NOMO-1 treated with dmso at 0.1 percent for 144 hours (cell line): Measurements from ENCODE around the gene FMO5.

Source experiments
- DNase-seq: peaks from one replicate; lab custom pipeline; 2025; ENCODE audit not compliant: unreplicated experiment; lab: John Stamatoyannopoulos, UW

The FMO5 gene

DNA sequence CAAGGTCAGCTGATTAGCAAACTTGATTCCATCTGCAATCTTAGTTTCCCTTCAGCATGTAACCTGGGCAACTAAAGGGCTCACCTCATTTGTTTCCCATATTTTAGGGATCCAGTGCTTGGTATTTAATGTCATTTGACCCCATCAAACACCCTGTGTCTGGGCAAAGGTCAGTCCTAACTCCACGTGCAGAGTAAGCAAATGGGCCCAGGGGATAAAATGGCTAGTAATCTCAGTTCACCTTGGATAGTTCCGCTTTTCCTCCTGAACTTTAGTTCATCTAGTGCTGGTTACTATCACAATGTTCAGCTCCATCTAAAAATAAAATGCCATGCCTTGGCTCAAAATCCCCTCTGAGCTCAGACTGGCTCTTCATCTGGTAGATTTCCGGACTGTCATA, 72.4 kb downstream of the FMO5 start:
- DNase-seq: no peak

DNA sequence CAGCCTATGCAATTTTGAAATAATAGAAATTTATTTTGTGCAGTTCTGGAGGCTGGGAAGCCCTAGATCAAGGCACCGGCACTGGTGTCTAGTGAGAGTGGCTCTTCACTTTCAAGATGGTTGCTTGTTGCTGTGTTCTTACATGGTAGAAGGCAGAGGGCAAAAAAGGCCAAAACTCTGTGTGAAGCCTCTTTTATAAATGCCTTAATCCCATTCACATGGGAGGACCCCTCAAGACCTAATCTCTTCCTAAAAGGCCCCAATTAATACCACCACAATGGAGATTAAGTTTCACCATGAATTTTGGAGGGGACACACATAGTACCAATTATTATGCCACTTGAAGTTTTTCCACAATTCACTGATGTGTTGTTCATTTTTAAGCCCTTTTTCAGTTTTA, 73.9 kb downstream of the FMO5 start:
- no peak for DNase-seq

DNA sequence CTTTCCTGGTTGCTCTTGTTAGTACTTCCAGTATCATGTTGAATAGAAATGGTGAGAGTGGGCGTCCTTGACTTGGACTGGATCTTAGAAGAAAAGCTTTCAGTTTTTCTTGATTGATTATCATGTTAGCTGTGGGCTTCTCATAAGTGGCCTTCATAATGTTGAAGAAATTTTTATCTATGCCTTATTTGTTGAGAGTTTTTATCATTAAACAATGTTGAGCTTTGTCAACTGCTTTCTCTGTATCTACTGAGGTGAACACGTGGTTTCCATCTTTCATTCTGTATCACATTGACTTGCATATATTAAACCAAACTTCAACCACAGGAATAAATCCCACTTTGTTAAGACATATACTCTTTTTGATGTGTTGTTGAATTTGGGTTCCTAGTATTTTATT, 82.3 kb downstream of the FMO5 start:
- no peak for DNase-seq
